Measurements from ENCODE around the gene HELT. TPM values are rescaled to one million over a fixed set of nuclear protein-coding genes. Genes with fewer than 3 reads are reported as not detected.

HELT gene
- total and polyA plus RNA-seq, 2 donors (not counting 3 experiments of a cell fraction or from before 2014, with no cell fraction given) = not detected

GRCh38 chr4:184977747-184978146, 40.5 kb upstream of the HELT start:
- Histone ChIP-seq H3K9me3 (replicated peaks; ENCODE audit: control insufficient read depth, insufficient read depth, low read length) (no peaks in the 10 kb centered on the region), H3K27ac (ENCODE audit: insufficient read depth, low read depth, low read length) (no peak overlapping the region), H3K36me3 (ENCODE audit: control insufficient read depth in 2 of 2, extremely low read depth in 1 of 2, insufficient read depth in 2 of 2, low read length in 2 of 2) (no peaks in the 10 kb centered on the region), H3K4me1 (ENCODE audit: control insufficient read depth, extremely low read depth, insufficient read depth, low read length) (no peaks in the 10 kb centered on the region), H3K4me3 (replicated peaks in 1 of 3; ENCODE audit: insufficient read depth in 1 of 3, low read depth in 1 of 3, low read length in 3 of 3) (no peak overlapping the region), H3K79me2 (ENCODE audit: control insufficient read depth, insufficient read depth, low read length) (no peaks in the 10 kb centered on the region), H3K4me2 (ENCODE audit: insufficient read depth, low read length) (no peak overlapping the region), H3K9ac (replicated peaks; ENCODE audit: extremely low read depth, insufficient read depth, low read length) (no peak overlapping the region), H2AFZ (ENCODE audit: low read depth, low read length) (no peak overlapping the region), H3K27me3 (ENCODE audit: control insufficient read depth in 2 of 2, insufficient read depth in 2 of 2, low read length in 2 of 2) (no peaks in the 10 kb centered on the region), H4K20me1 (replicated peaks; ENCODE audit: control insufficient read depth, extremely low read depth, insufficient read depth, low read length) (no peaks in the 10 kb centered on the region), H3K9me1 (replicated peaks; ENCODE audit: control insufficient read depth, extremely low read depth, insufficient read depth, low read length) (no peaks in the 10 kb centered on the region)
- ChIA-PET CTCF (no interaction called here), POLR2A (no interaction called here)
- BruUV-seq (replicated peaks) = no TSS peak
- FAIRE-seq (no peak), DNase-seq (ENCODE audit: low read depth, low spot score) (no peak)
- TF ChIP-seq, protein P1, sequence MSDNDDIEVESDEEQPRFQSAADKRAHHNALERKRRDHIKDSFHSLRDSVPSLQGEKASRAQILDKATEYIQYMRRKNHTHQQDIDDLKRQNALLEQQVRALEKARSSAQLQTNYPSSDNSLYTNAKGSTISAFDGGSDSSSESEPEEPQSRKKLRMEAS (IDR thresholded peaks at IDR 0.05; ENCODE audit: insufficient read depth, insufficient read length) = no peak
- TF ChIP-seq CTCF (IDR thresholded peaks at IDR 0.05; ENCODE audit: extremely low read depth in 1 of 2, insufficient read depth in 1 of 2, low read depth in 1 of 2, low read length in 2 of 2) = no peak
- TF ChIP-seq JUN (IDR thresholded peaks at IDR 0.05; ENCODE audit: borderline replicate concordance, insufficient read depth, insufficient read length, low read depth) = no peak
- no peak for TF ChIP-seq GATA2 (IDR thresholded peaks at IDR 0.05; ENCODE audit: insufficient read depth, insufficient read length, low read depth, low read length)
- no peak for TF ChIP-seq MYC (IDR thresholded peaks at IDR 0.05; ENCODE audit: low read depth, low read length)
- TF ChIP-seq EZH2 (IDR thresholded peaks at IDR 0.05; ENCODE audit: borderline replicate concordance, low read depth, low read length, severe bottlenecking) = no peak
- TF ChIP-seq POLR2A (IDR thresholded peaks at IDR 0.05; ENCODE audit: low read depth, low read length) = no peak
- TF ChIP-seq FOS (IDR thresholded peaks at IDR 0.05; ENCODE audit: borderline replicate concordance, insufficient read depth, low read length) = no peak
- TF ChIP-seq POLR2AphosphoS5 (IDR thresholded peaks at IDR 0.05; ENCODE audit: insufficient read depth, low read depth, low read length) = no peak
- dilution Hi-C loops (cut with MboI; ENCODE audit: extremely low pct_ligation_motif_present, low sequenced_read_pairs) (no loop called here), intact Hi-C loops (cut with micrococcal nuclease) (no loop called here)

Measured in endothelial cell of umbilical vein (primary cell).